Measurements from ENCODE around the gene TRMU.

DNA sequence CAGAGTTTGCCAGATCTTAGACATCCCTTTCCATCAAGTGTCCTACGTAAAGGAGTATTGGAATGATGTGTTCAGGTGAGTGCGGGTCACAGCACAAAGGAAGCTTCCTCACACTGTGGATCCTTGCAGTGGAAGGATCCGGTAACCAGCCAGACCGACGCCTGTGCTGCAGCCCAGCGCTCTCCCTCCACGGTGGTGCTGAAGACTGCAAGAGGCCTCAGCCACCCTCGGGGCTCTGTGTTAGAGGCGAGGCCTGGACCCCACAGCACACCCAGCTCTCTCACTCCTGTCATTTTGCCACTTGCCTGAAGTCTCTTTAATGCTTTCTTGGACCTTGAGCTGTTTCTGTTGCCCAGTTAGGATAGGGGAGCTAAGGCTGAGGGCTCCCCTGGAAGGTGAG, 2.4 kb downstream of the TRMU start:
- TF ChIP-seq, protein P1, sequence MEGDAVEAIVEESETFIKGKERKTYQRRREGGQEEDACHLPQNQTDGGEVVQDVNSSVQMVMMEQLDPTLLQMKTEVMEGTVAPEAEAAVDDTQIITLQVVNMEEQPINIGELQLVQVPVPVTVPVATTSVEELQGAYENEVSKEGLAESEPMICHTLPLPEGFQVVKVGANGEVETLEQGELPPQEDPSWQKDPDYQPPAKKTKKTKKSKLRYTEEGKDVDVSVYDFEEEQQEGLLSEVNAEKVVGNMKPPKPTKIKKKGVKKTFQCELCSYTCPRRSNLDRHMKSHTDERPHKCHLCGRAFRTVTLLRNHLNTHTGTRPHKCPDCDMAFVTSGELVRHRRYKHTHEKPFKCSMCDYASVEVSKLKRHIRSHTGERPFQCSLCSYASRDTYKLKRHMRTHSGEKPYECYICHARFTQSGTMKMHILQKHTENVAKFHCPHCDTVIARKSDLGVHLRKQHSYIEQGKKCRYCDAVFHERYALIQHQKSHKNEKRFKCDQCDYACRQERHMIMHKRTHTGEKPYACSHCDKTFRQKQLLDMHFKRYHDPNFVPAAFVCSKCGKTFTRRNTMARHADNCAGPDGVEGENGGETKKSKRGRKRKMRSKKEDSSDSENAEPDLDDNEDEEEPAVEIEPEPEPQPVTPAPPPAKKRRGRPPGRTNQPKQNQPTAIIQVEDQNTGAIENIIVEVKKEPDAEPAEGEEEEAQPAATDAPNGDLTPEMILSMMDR (IDR thresholded peaks at IDR 0.05), result no peak
- no peak for TF ChIP-seq POLR2A (IDR thresholded peaks at IDR 0.05)
